ENCODE measurements around the gene NABP2.

Gene NABP2

GRCh38 chr12:56216461-56216860 lies 7.7 kb upstream of the NABP2 start:
- DNase-seq: no peak

GRCh38 chr12:56219840-56220239 lies 4.3 kb upstream of the NABP2 start:
- DNase-seq: no peak

GRCh38 chr12:56220611-56221231 lies 3.4 kb upstream of the NABP2 start:
- DNase-seq: peak; percentile 80

DNA sequence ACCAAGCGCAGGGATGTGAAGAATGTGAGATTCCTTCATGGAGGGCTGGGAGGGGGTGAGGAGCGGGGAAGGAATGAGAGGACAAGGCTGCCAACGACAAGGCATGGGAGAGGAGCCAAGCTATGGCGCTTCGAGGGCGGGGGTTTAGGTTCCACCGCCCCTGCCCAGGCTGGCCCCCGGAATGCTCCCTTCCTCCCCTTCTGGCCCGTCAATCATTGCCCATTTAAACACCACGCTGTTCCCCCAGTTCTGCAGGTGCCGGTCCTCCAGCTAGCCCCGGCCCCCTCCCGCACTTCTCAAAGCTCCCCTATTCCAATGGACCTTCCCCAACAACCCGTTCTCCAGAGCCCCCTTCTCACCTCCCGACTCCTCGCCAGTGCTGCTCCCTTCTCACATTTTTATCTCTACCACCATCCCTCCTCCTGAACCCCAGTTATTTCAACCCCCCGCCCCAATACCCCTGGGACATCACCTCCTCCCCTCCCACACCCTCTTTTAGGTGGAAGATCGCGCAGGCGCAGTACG lies 2.8 kb upstream of the NABP2 start:
- DNase-seq: no peak

- DNase-seq: peak; percentile 93
These were observed 2.2 kb upstream of the NABP2 start, which contains the start of gene RNF41 for GRCh38 chr12:56221757-56222530. TSS of gene RNF41 (minus strand) at chr12:56221922. CDS start at chr12:56214047, 7,875 bp downstream.

DNA sequence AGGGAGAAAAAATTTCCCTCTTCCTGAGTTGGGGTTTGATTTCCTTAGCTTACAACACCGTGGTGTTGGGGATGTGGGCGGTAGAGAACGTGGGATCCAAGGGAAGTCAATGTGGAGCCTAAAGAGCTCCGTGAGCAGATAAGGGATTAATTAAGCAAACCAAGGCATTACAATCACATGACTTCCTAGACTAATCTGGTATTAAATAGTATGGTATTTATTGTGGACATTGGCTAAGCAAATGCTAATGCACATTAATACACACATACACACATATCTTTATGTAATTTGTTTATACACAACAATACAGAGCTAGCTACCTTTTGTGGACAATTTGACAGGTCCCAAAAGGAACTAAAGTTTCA lies 1.6 kb upstream of the NABP2 start:
- peak; percentile 33 for DNase-seq

DNA sequence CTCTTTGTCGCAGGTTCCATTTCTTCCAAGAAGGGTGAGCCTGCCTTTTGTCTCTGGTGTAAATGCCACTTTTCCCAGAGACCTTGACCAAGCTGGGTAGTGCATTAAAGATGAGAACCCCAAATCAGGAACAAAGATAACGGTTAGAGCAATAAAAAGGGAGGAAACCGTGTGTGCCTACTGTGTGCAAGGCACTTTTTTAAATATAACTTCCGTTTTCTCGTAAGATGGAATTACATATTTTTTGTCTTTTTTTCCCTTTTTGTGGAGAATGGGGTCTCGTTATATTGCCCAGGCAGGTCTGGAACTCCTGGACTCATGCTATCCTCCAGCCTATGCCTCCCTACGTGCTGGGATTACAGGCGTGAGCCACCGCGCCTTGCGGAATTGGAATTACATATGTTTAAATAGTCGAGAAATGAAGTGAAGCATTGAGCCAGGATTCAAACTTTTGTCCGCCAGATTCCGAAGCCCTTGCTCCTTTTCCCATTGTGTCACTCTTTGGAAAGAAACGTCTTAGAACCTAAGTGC lies 506 bp upstream of the NABP2 start:
- no peak for DNase-seq

DNA sequence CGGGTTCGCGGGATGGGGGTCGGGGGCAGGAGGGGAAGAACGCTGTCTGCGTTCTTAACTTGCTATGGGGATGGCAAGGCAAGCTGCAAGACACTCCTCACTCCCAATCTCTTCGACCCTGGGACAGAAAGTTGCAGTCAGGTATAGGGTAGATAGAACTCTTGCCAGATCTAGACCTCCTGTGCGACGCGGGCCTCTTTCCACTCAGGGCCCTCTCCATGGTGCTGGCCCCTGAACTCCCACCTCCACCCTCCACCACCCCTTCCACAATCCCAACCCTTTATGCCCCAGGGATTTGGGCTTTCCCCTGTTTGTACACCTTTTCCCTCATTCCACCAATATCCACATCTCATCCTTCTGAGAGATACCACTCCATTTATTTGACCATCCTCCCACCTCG lies 812 bp downstream of the NABP2 start:
- DNase-seq: no peak

DNA sequence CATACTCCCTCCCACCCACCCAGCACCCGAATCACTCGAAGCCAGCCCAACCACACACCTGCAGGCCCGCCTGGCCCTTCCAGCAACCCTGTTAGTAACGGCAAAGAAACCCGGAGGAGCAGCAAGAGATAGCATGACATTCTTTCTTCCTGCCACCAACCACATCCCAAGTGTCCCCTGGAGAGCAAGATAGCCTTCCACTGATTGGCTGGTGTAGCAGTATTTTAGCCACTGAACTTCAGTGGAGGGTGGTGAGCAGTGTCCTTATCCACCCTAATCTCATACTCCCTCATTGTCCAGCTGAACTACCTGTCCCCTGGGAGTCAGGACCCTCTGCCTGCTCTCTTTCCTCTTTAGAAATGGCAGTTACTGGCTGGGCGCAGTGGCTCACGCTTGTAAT lies 4.9 kb downstream of the NABP2 start:
- DNase-seq: no peak

DNA sequence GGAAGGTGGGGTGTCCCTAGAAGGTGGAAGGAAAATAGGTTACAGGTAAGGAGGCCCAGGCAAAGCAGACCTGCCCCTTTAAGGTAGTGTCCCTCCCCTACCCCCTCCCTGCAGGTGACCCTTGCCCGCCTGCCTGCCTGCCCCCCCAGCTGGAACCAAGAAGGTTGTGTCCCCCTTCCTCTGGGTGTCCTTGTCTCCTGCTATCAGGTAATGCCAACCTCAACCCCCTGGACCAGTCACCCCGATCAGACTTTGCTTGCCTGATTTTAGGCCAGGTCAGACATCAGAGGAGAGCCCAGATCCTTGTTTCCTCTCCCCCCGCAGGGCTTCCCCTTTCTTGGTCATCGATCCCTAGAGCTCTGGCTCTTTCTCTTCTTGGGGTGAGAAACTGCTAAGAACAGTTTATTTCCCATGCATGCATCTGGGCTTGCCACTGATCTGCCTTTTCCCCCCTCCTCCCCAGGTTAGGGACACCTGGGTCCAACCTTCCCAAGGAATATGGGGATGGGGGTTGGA lies 5.8 kb downstream of the NABP2 start, which contains the start of gene SLC39A5:
SLC39A5 (plus strand) TSS at position 136 of the 516 bp plus-strand sequence. CDS start 1,224 bp downstream, outside the sequence.
- no peak for DNase-seq

GRCh38 chr12:56230432-56231183 lies 6.5 kb downstream of the NABP2 start:
- no peak for DNase-seq

GRCh38 chr12:56231184-56231582 lies 7.0 kb downstream of the NABP2 start:
- no peak for DNase-seq

- DNase-seq: no peak
These were observed 10.7 kb downstream of the NABP2 start for GRCh38 chr12:56234746-56235436.

- no peak for DNase-seq
These were observed 11.9 kb downstream of the NABP2 start for GRCh38 chr12:56236091-56236490.

DNA sequence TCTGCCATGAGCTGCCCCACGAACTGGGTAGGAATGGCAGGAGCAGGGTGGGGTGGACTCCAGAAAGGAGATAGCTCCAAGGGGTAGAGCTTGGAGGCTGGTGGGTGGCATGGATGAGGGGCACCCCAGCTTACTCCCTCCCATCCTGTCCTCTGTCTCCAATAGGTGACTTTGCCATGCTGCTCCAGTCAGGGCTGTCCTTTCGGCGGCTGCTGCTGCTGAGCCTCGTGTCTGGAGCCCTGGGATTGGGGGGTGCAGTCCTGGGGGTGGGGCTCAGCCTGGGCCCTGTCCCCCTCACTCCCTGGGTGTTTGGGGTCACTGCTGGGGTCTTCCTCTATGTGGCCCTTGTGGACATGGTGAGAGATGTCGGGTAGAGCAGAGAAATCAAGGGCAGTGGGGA lies 12.8 kb downstream of the NABP2 start:
- no peak for DNase-seq

GRCh38 chr12:56237552-56237951 lies 13.4 kb downstream of the NABP2 start:
- DNase-seq: no peak

DNA sequence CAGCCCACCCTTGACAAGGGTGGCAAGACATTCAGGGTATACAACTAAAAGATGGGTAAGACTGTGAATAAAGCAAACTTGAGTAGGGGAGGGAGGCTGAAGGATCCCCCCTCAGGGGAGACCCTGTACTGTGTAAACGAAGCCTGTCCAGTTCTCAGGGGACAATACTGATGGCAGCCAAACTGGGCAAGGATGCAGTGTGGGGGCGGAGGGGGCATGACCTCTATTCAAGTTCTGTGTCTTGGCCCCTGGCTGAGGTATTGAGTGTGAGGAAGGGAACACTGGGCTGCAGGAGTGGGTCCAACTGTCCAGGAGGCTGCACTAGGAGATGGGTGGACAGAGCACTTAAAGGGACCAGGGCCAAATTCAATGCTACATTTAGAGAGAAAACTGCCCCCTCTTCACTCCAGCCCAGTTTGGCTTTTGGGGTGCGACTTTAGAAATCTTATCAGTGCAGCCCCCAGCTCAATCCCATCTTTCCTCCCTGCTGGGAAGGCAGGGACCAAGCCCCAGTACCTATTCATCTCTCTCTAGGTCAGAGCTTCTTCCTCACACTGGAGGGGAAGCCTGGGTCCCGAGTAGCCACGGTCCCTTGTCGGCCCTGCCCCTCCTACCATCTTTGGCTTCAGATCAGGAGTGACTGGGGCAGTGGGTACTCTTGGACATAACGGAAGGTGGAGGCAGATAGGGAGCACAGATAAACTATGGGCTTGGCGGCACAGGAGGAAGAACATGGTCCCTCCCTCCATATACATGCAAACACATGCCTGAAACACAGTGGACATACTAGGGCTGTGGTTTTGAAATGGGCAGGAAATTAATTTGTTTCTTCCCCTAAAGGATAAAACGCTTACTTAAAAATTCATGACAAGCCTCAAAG lies 17.5 kb downstream of the NABP2 start:
- no peak for DNase-seq

DNA sequence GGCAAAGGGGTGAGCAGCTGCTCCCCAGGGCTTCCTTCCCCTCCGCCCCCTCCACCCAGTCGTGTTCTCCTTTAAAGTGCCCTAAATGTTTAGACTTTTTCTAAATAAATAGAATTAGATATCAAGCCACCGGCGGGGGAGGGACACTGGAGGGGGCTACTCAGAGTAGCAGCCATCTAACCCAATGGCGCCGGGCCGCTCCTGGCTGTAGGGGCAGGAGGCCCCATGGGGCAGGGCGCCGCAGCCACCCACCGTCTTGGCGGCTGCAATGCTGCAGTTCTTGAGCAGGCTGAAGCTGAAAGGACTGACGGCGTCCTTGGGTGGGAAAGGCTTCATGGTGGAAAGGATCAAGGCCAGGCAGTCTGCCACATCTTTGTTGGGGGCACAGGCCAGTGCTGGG lies 18.8 kb downstream of the NABP2 start:
- DNase-seq: no peak

DNA sequence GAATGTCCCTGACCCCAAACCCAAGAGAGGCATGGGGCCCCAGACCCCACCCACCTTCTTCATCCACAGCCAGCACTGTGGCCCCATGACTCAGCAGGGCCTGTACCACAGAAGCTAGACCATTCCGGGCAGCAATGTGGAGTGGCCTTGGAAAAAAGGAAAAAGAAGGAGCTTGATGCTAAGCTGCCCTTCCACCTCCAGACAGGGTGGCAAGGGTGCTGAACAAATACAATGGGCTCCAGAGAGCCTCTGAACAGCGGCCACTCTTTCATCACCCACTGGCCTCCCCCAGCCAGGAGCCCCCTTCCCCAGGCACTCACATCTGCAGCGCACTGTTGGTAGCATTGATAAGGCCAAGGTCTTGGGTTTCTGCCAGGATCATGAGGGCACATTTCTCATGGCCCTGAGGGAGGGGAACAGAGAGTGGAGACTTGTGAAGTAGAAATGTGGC lies 19.6 kb downstream of the NABP2 start:
- no peak for DNase-seq

- no peak for DNase-seq
These were observed 20.4 kb downstream of the NABP2 start for GRCh38 chr12:56244494-56244893.

DNA sequence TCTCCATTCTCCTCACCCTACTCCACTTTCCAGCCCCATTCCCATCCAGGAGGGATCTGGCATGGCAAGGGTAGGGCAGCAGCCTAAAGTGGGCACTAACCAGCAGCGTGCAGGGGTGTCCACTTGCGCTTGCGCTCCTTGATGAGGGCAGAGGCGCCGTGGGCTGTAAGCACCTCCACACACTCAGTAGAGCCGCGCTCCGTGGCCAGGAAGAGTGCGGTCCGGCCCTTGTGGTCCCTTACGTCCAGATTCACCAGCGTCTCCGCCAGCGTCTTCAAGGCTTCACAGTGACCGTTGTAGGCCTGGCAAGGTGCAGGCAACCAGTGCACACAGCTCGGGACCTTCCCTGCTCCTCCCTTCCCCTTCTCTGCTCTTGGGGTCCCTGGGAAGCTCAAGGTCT lies 23.8 kb downstream of the NABP2 start:
- no peak for DNase-seq
